Esophagus squamous epithelium (tissue), 4 donors: ENCODE measurements around the gene SHLD1.
"Not testable (repeated sequence)": the region's sequence is repeated elsewhere in the genome, so short reads cannot be mapped to it uniquely, and the experiment has no call there.

ENCODE experiments used
- POLR2A ChIP-seq, 4 donors: fragments of 450-650 bp; IDR thresholded peaks; one replicate each; pipeline ENCODE4 v1.6.1; 2017; ENCODE audit warnings: antibody characterized with exemption in 4 of 4, mild to moderate bottlenecking in 4 of 4, moderate library complexity in 3 of 4
- TF ChIP-seq, protein P1 (sequence below), 6 experiments: fragments of 450-650 bp in 4 of 6; fragments of 200-600 bp in 2 of 6; sonication (generic) in 2 of 6; IDR thresholded peaks; one replicate each; pipeline ENCODE4 v1.5.1; 2016 to 2019; ENCODE audit warnings: antibody characterized with exemption in 6 of 6, mild to moderate bottlenecking in 4 of 6, moderate library complexity in 4 of 6

DNA sequence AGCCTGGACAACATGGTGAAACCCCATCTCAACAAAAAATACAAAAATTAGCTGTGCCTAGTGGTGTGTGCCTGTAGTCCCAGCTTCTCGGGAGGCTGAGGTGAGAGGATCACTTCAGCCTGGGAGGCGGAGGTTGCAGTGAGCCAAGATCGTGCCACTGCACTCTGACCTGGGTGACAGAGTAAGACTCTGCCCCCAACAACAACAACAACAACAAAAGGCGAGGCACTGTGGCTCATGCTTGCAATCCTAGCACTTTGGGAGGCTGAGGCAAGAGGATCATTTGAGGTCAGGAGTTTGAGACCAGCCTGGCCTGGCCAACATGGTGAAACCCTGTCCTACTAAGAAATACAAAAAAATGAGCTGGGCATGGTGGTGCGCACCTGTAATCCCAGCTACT lies 9.6 kb upstream of the SHLD1 start:
- TF ChIP-seq, protein P1, sequence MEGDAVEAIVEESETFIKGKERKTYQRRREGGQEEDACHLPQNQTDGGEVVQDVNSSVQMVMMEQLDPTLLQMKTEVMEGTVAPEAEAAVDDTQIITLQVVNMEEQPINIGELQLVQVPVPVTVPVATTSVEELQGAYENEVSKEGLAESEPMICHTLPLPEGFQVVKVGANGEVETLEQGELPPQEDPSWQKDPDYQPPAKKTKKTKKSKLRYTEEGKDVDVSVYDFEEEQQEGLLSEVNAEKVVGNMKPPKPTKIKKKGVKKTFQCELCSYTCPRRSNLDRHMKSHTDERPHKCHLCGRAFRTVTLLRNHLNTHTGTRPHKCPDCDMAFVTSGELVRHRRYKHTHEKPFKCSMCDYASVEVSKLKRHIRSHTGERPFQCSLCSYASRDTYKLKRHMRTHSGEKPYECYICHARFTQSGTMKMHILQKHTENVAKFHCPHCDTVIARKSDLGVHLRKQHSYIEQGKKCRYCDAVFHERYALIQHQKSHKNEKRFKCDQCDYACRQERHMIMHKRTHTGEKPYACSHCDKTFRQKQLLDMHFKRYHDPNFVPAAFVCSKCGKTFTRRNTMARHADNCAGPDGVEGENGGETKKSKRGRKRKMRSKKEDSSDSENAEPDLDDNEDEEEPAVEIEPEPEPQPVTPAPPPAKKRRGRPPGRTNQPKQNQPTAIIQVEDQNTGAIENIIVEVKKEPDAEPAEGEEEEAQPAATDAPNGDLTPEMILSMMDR (IDR thresholded peaks at IDR 0.05), result not testable (repeated sequence)
- not testable (repeated sequence) for TF ChIP-seq POLR2A (IDR thresholded peaks at IDR 0.05)
